K562 (cell line): ENCODE results near the gene MYL4. TPM values are rescaled to one million over a fixed set of nuclear protein-coding genes. Genes with fewer than 3 reads are reported as not detected.

Source experiments
- CEBPZ ChIP-seq: fragments of 150-350 bp; IDR thresholded peaks from 2 replicates; pipeline ENCODE4 v1.6.1; 2014; ENCODE audit warnings: low read depth, mild to moderate bottlenecking, low read length, borderline replicate concordance
- EZH2 ChIP-seq: IDR thresholded peaks from 2 replicates; pipeline ENCODE4 v1.6.1; 2012; ENCODE audit warnings: low read depth, mild to moderate bottlenecking, inconsistent platforms, low read length, borderline replicate concordance
- FIP1L1 ChIP-seq: fragments of 200-400 bp; formaldehyde crosslinking; IDR thresholded peaks from 2 replicates; pipeline ENCODE4 v1.6.1; 2018; ENCODE audit warnings: mild to moderate bottlenecking, low read depth, low read length; ENCODE audit not compliant: poor library complexity, severe bottlenecking
- FOXK2 ChIP-seq, 2 experiments: fragments of 450-650 bp; IDR thresholded peaks in 1 of 2; conservative IDR thresholded peaks in 1 of 2; 2 replicates each; pipeline ENCODE4 v1.6.1; 2016; ENCODE audit warnings: low read depth in 2 of 2, mild to moderate bottlenecking in 1 of 2
- HCFC1 ChIP-seq: IDR thresholded peaks from 2 replicates; pipeline ENCODE4 v1.6.1; 2012; ENCODE audit warnings: low read depth, low read length, improper control_type of control experiment
- NELFE ChIP-seq: IDR thresholded peaks from 2 replicates; pipeline ENCODE4 v1.6.1; 2011; ENCODE audit warnings: mild to moderate bottlenecking; ENCODE audit not compliant: insufficient read depth, insufficient read length
- PCBP1 ChIP-seq: fragments of 200-400 bp; formaldehyde crosslinking; IDR thresholded peaks from 2 replicates; pipeline ENCODE4 v1.6.1; 2018; ENCODE audit warnings: mild to moderate bottlenecking, low read depth, low read length; ENCODE audit not compliant: poor library complexity, severe bottlenecking
- POLR2A ChIP-seq: fragments of 450-650 bp; conservative IDR thresholded peaks from 2 replicates; pipeline ENCODE4 v1.6.1; 2016
- POU5F1 ChIP-seq: fragments of 150-350 bp; IDR thresholded peaks from 2 replicates; pipeline ENCODE4 v1.6.1; 2014; ENCODE audit warnings: borderline replicate concordance, low read length, low read depth, mild to moderate bottlenecking; ENCODE audit not compliant: partially characterized antibody
- SFPQ ChIP-seq: fragments of 200-400 bp; formaldehyde crosslinking; IDR thresholded peaks from 2 replicates; pipeline ENCODE4 v1.6.1; 2017; ENCODE audit warnings: mild to moderate bottlenecking, low read depth, low read length, moderate library complexity
- SIX5 ChIP-seq, 2 experiments: IDR thresholded peaks; 2 replicates each; pipeline ENCODE4 v1.6.1; 2011; ENCODE audit warnings: low read length in 2 of 2, borderline replicate concordance in 1 of 2, low read depth in 1 of 2, mild to moderate bottlenecking in 1 of 2, moderate library complexity in 1 of 2; ENCODE audit not compliant: insufficient read depth in 1 of 2
- TRIM24 ChIP-seq, 2 experiments: fragments of 450-650 bp; IDR thresholded peaks; 2 replicates each; pipeline ENCODE4 v1.6.1; 2016
- polyA plus RNA-seq, 8 experiments: library from polyadenylated mRNA; depleted of rRNA in 4 of 8; stranded (reverse) in 5 of 8; unstranded in 3 of 8; fragments of >200 nt; fragmentation: Nextera tagmentation in 2 of 8; fragmentation: Illumina TruSeq in 1 of 8; extraction: Ambion mirVana in 2 of 8; extraction: Trizol in 1 of 8; gene quantifications; 2 replicates each; pipeline versions ENCODE4 v1.2.1 to v1.2.3, GENCODE V29; 2011 to 2014; ENCODE audit warnings: inconsistent platforms in 1 of 8, missing spikeins in 1 of 8
- total RNA-seq, 7 experiments: library from RNA; depleted of rRNA in 6 of 7; stranded (reverse); fragments of >200 nt in 6 of 7; fragmentation: Illumina TruSeq in 2 of 7; extraction: Trizol in 2 of 7; gene quantifications; 2 replicates each; pipeline versions ENCODE4 v1.2.1 to v1.2.3, GENCODE V29; 2011 to 2021; ENCODE audit warnings: low replicate concordance in 1 of 7
- TF ChIP-seq, protein P1 (sequence below): sonication (generic); formaldehyde crosslinking; IDR thresholded peaks from 2 replicates; pipeline ENCODE4 v1.9.0; 2022; ENCODE audit warnings: mild to moderate bottlenecking, missing genetic modification reagents
- TF ChIP-seq, protein P2 (sequence below), 2 experiments: IDR thresholded peaks; 2 replicates each; pipeline ENCODE4 v1.6.1; 2011; ENCODE audit warnings: borderline replicate concordance in 1 of 2, control low read depth in 1 of 2, low read depth in 1 of 2, low read length in 1 of 2, mild to moderate bottlenecking in 1 of 2, mixed read lengths in 1 of 2, moderate library complexity in 1 of 2; ENCODE audit not compliant: insufficient read depth in 1 of 2, insufficient read length in 1 of 2, poor library complexity in 1 of 2, severe bottlenecking in 1 of 2; ENCODE audit errors: extremely low read depth in 1 of 2
- TF ChIP-seq, protein P3 (sequence below): fragments of 250-450 bp; sonication (Bioruptor Pico); IDR thresholded peaks from 2 replicates; pipeline ENCODE4 v1.8.0; 2022; ENCODE audit warnings: inconsistent platforms

Gene MYL4
- total and polyA plus RNA-seq, 9 of the 15 experiments (the other 6 are each of a cell fraction or from before 2014, with no cell fraction given), result 117 to 423 (median 221) TPM

DNA sequence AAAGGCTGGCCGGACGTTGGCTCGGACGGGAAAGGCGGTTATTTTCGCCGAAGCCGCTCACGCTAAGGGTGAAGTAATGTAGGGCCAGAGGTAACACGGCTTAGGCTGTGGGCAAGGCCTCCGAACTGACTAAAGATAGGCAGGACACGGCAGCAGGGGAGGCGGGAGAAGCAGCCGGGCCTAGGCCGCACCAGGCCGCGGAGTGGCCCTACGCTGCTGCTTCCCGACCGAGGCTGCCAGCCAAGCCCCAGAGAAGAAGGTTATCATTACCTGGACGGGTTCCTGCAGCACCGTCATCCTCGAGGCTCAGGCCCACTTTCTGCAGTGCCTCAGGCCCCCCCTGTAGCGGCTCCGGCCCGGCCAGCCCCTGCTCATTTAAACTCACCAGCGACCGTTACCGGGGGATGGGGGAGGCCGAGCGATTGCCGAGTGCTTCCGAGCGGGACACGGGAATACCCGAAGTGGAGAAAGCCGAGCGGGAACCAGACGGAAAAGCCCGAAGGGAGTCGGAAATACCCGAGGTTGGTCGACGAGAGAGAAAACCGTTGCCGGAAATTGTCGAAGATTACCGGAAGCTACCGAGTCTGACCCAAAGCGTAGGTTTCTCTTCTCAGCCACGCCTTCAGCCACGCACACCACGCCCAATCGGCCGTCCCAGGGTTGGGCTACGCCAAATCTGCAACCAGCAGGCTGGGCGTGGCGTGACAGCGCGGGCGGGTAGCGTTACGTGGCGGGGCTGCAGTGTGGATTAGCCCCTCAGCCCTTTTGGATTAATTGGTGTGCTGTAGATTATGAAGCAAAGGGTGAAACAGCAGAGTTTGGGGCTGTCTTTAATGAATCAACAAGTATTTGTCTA is 20.0 kb upstream of the MYL4 start, which contains the start of gene CDC27 (continued):
- no peak for TF ChIP-seq SFPQ
- peak in 1 of 2 experiments; percentile 38; a peak in 1 of 4 replicates for TF ChIP-seq TRIM24 (IDR thresholded peaks at IDR 0.05)
- TF ChIP-seq HCFC1, result peak; percentile 13; the same call in 1 of the 2 replicates
- TF ChIP-seq CEBPZ, result no peak
- TF ChIP-seq EZH2, result no peak
- peak in 1 of 2 experiments; percentile 12; a peak in 1 of 4 replicates for TF ChIP-seq FOXK2 (conservative IDR thresholded peaks at IDR 0.05 in 1 of 2, IDR thresholded peaks at IDR 0.05 in 1 of 2; ENCODE audit: low read depth in 2 of 2)
- TF ChIP-seq POLR2A, result peak; percentile 85
- TF ChIP-seq, protein P1, sequence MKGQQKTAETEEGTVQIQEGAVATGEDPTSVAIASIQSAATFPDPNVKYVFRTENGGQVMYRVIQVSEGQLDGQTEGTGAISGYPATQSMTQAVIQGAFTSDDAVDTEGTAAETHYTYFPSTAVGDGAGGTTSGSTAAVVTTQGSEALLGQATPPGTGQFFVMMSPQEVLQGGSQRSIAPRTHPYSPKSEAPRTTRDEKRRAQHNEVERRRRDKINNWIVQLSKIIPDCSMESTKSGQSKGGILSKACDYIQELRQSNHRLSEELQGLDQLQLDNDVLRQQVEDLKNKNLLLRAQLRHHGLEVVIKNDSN (CRISPR knock-in tag), result no peak
- TF ChIP-seq NELFE, result no peak
- no peak for TF ChIP-seq SIX5 (IDR thresholded peaks at IDR 0.05; ENCODE audit: borderline replicate concordance in 1 of 2, insufficient read depth in 1 of 2, low read depth in 1 of 2, low read length in 2 of 2)
- peak; percentile 49 for TF ChIP-seq FIP1L1
- TF ChIP-seq, protein P2, sequence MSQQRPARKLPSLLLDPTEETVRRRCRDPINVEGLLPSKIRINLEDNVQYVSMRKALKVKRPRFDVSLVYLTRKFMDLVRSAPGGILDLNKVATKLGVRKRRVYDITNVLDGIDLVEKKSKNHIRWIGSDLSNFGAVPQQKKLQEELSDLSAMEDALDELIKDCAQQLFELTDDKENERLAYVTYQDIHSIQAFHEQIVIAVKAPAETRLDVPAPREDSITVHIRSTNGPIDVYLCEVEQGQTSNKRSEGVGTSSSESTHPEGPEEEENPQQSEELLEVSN (IDR thresholded peaks at IDR 0.05; ENCODE audit: borderline replicate concordance in 1 of 2, extremely low read depth in 1 of 2, insufficient read depth in 1 of 2, insufficient read length in 1 of 2, low read depth in 1 of 2, low read length in 1 of 2, poor library complexity in 1 of 2, severe bottlenecking in 1 of 2), result peak; percentile 60 to 74
- no peak for TF ChIP-seq POU5F1
- no peak for TF ChIP-seq PCBP1
- TF ChIP-seq, protein P3, sequence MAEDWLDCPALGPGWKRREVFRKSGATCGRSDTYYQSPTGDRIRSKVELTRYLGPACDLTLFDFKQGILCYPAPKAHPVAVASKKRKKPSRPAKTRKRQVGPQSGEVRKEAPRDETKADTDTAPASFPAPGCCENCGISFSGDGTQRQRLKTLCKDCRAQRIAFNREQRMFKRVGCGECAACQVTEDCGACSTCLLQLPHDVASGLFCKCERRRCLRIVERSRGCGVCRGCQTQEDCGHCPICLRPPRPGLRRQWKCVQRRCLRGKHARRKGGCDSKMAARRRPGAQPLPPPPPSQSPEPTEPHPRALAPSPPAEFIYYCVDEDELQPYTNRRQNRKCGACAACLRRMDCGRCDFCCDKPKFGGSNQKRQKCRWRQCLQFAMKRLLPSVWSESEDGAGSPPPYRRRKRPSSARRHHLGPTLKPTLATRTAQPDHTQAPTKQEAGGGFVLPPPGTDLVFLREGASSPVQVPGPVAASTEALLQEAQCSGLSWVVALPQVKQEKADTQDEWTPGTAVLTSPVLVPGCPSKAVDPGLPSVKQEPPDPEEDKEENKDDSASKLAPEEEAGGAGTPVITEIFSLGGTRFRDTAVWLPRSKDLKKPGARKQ, result no peak
